Activated CD4-positive, CD25-positive, alpha-beta regulatory T cell treated with anti-CD3 and anti-CD28 coated beads, Interleukin-2, amount 50 U/mL, for 16 hours (primary cell): ENCODE data around the gene NPY5R.

Experiments
- DNase-seq: peaks from one replicate; pipeline ENCODE4 v3.0.0-alpha.2; 2020; ENCODE audit warnings: low read depth, low spot score

The NPY5R gene

DNA sequence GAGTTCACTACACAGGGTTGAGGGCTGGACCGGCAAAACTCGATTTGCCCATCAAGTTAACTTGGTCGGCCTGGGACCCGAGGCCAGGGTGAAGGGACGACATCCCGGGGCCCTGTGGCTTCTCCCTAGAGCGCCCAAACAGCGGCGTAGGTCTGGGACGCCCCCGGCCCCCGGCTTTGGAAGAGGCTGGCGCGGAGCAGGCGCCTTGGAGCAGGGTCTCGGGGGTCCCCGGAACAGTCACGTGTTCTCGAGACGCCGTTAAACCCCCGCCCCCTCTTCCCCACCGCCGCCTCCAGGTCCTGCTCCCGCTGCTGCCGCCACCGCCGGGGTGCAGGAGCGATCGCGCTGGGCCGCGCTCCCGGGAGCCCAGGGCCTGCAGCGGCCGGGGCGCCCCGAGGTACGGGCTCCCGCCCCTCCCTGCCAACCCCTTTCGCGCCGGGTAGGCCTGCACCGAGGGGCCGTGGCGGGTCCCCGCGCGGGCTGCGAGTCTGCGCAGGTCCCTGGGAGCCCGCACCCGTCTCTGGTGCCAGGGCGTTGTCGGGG, at the start of gene NPY5R:
NPY5R (plus strand) TSS at position 289 of the 543 bp plus-strand sequence. CDS start 6,382 bp downstream, outside the sequence.
- no peak for DNase-seq

DNA sequence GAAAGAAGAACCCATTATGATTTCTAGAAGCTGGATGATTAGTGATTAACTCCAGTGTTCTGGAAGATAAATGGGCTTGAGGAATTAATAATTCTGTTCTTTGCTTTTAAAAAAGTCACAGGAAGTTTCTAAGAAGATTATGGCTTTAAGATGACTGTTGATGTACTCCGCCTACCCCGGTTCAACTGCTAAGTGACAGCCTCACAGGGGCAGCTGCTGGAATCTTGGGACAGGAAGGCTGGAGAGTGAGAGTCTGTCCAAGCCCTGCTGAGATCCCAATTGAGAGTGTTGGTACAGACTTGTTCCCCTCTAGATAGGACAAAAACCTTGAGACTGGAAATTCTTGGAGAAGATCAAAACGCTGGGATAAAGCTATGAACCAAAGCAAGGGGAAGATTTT, 48.6 kb upstream of the NPY5R start:
- no peak for DNase-seq

DNA sequence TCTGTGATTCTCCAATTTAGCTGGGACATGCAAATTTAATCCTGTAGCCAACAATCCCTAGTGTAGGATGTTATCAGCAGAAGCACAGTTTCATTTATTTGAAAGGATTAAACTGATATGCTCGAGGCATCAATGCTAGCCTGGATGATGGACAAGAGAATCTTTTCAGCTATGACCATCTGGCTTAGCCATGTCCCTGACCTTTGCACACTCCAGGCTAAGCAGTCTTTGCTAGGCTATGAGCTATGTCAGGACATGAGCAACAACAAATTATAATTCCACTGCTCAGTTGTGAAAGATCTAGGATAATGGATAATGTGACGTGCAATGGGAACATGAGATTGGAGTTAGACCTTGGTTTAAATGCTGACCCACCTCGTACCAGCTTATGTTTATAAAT, 43.2 kb upstream of the NPY5R start:
- no peak for DNase-seq

DNA sequence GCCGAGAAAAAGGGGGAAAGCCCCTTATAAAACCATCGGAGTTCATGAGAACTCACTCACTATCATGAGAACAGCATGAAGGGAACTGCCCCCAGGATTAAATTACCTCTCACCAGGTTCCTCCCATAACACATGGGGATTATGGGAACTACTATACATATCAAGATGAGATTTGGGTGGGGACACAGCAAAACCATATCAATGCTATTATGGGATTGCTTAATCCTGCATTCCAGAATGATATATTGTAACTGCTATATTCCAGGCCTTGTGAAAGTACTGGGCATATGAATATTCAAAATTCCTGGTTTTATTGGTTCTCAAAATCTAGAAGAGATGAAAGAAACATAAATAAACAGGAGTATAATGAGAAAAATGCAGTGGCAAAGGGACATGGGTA, 40.6 kb upstream of the NPY5R start:
- DNase-seq: no peak

DNA sequence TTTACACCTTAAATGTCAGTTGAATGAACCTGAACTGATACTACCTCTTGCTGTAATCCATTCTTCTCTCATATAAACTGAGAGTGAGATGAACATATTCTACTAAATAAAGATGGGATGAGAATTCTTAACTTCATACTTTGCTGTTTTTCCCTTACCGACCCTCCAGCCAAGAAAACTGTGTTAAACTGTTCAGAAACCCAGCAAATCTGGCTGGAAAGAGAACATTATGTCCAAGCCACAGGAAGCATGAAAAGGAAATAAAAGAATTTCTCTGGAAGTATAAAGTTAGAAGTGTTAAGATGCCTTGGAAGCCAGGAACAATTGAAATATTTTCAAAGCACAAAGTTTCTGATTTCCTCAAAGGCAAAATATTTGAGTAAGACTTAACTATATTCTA, 34.2 kb upstream of the NPY5R start:
- no peak for DNase-seq

DNA sequence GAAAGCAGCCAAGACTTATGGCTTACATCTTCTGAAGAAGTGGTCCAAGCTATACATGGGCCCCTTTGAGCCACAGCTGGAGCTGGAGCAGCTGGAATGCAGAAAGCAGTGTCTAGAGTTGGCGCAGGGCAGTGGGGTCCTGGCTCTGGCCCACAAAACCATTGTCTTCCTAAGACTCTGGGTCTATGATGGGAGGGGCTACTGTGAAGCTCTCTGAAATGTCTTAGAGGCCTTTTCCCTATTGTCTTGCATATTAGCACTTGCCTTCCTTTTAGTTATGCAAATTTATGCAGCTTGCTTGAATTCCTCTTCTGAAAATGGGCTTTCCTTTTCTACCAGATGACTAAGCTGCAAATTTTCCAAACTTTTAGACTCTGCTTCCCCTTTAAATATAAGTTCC, 26.6 kb upstream of the NPY5R start:
- DNase-seq: no peak

DNA sequence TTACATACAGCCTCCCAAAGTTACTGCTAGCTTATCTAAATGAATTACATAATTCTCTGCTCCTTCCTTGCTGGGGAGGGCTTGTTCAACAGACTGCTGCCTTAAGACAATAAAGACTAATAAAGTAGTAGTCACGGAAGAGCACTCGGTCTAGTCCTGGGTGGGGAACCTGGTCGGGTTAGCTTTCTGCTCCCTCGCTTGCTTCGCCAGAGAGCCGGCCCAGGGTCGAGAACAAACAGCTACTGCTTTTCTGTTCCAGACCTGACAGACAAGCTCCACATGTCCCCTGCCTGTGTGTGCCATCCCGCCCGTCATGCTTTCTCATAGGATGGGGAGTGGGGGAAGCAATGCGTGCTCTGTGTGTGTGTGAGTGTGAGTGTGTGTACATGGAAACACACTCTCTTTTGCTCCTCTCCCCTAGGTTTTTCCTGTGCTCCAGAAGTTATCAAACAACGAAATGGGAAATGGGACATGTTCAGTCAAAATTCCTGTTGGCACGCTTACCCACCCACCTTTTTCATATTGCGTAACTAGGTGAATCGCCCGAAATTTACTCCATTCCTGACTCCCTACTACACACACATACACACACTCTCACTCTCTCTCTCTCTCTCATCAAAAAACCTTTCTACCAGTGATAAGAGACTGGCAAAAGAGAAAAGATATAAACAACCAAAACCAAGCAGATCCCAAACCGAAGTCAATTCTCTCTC, 12.6 kb upstream of the NPY5R start:
- DNase-seq: no peak

DNA sequence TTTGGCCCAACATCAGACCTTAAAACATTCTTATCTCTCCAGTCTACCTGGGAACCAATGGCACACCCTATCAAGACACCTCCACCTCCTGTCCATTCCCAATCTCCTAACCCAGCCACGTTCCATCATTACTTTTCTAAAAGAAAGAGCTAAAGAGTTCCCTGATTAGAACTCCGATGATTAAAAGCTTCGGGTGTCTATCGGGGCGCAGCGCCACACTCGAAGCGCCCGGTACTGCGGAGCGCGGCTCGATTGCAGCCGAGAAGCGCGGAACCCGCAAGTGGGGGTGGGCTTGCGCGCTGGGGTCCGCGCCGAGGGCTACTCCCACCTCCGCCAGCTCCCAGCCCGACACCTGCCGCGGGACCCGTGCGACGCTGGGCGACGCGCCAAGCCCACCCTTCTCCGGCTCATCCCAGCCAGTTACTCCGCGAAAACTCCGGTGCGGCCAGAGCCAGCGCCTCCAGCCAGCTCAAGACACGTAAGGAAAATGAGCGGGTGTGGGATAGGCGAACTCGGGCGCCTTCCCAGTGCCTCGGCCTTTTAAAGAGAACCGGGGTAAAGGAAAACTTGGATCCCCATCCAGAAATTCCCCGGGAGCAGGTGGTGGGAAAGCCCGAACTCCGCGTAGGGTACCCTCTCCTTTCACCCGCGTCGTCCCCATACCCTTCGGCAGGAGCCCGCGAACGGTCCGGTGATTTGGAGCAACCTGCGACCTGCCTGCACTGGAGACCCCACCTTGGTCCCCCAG, 11.9 kb upstream of the NPY5R start:
- no peak for DNase-seq

DNA sequence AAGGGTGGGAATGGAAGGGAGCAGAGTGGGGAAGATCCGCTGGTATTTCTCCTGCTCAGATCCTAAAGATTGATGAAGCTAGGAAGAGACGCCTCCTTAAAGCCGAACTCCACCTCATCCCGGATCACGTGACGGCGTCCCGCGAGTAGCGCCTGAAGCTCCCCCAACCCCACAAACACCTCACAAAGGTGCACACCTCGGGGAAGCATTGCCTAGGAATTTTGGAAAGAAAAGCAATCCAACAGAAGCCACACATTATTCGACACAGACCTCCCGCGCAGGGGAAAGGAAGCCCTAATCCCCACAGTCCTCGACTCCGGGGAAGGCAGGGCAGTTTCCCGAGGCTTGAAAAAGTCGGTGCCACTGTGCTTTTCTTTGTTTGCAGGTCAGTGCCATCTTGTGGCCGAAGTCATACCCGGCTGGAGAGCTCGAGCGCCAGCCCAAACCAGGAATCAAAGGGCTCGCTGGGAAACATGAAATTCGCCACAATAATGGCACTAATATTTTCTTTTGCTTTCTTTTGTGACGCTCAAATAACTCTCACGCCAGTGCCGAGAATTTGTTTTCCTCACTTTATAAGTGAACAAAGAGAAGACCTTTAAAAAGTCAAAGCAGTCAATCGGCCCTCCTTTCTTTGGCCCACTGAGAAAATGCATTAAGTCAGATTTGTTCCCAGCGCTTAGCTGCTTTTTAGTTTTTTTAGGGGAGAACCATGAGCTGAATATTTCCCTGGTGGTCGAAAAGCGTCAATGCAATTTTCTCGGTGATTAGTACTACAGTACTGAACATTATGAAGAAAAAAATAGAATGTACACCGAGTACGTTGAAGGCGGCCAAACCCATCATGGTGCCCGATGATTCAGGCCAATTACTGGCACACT, 10.9 kb upstream of the NPY5R start, which contains the start of gene NPY1R:
NPY1R (minus strand) TSS at position 71 of the 881 bp plus-strand sequence. CDS start 6,042 bp downstream, outside the sequence.
- no peak for DNase-seq

DNA sequence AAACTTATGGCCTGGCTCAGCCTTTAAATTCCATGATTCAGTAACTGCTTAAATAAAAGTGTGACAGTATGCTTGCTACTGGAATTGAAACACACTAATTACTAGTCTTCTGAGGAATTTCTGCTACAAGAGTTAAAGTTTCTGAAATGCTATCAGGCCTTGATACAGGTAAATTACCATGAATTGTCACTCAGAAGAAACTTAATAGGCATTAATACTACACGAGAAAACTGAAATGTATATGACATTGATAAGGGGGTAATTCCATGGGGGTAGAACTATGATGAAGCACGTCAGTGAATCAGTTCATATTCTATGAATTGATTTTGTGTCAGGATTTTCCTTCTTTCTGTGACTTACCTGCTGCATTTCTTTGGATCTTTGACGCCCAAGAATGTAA, 8.3 kb upstream of the NPY5R start:
- no peak for DNase-seq

DNA sequence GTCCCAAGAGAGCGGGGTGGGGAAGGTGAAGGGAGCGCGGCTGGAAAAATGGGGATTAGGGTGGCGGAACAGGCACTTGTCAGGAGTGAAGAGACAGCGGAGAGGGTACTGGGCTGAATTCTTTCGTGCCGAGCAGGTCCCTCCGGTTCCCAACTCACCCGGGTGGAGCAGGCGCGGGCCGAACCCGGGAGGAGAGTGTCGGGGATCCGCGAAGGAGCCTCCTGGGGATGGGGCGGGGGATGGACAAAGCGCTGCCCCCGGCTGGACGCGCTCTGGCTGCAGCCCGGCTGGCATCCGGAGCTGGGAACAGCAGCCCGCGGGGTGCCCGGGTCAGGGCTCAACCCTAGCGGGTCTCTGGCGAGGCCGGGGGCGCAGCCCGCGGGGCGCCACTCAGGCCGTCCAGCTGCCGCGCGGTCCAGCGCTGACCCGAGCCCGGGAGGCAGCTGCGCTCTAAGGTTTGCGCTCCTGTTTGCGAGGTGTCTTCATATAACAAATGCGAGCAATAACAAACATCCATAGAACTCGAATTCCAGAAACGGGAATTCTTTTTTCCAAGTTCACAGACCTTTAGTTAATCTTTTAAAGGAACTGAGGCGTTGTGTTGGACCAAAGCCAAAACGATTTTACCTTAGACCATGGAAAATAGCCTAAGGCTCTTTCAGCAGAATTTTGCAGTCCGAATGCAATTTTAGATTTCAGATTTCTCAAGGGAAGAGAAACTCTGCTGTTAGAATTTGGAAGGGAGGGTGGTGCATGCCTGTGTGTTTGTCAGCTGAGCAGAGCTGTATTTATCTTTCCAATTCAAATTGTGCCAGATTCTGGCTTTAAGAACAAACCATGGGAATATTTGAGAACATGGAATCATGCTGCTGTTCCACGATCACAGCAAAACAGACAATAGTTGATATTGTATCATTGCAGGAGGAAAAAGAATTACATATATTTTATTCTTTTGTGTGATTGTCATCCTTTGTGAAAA, 744 bp downstream of the NPY5R start:
- DNase-seq: no peak

DNA sequence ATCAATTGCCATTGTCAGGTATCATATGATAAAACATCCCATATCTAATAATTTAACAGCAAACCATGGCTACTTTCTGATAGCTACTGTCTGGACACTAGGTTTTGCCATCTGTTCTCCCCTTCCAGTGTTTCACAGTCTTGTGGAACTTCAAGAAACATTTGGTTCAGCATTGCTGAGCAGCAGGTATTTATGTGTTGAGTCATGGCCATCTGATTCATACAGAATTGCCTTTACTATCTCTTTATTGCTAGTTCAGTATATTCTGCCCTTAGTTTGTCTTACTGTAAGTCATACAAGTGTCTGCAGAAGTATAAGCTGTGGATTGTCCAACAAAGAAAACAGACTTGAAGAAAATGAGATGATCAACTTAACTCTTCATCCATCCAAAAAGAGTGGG, 7.0 kb downstream of the NPY5R start:
- DNase-seq: no peak

DNA sequence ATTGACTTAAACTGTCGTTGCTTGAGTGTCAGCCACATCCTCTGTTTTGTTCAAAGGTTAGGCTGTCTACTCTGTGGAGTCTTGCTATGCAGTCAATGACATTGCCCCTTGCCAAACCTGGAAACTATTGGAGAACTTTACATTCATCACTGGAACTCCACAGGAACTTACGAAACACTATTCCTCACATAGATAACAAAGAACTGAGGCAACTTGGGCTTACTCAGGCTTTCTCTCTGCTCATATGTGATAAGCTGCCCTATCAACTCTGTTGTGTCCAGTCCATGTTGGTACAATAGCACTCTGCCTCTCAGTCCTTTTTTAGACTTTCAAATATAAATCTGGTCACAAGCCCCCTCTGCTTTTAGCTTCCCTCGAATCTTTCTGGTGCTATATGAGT, 9.4 kb downstream of the NPY5R start:
- DNase-seq: no peak

DNA sequence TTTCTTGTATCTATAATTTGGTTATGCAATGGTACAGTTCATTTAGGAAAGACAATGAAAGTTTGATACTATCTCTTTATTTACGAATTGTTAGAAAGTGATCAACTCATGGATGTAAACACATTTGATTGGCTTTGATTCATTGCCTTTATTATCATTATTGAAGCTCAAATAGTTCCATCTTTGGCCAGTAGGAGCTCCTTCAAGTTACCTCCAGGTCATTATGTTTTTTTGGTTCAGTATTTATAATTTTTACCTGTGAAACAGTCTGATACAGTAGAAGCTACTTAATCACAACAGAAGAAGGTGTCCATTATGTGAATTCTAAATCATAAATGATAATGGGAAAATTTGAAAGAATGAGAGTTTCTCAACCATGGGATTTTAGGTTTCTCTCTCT, 12.4 kb downstream of the NPY5R start:
- no peak for DNase-seq

DNA sequence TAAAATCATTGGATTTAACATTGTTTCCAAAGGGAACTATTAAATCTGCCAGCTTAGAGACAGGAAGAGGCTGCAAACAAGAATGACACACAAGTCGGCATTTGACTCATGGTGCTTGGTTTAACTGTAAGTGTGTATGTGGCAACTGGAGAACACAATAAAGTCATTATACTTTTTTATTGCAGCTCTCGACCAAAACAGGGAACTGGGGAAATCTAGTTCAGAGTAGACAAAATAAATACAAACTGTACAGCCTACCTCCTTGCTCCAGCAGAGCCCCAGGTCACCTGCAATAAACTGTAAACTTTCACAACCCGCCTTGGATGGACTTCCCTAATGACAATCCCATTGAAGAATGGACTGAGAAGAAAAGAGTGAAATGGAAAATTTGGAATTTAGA, 24.0 kb downstream of the NPY5R start:
- DNase-seq: no peak

DNA sequence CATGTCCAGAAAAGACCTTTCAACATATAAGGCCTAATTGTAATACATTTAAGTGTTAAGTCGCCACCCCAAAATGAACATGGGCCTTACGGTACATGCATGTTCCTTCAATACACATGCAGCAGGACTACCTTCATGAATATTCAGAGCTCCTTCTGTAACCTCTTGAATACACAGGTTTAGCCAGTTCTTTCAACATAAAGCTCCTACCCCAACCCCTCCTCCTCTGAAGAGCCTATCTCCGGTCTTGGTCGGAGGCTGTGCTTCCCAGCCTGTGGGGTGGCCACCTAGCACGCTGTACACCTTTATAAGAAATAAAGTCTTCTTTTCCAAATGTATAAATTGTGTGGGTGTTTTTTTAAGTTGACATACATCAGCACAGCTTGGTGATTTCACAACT, 28.3 kb downstream of the NPY5R start:
- DNase-seq: no peak

DNA sequence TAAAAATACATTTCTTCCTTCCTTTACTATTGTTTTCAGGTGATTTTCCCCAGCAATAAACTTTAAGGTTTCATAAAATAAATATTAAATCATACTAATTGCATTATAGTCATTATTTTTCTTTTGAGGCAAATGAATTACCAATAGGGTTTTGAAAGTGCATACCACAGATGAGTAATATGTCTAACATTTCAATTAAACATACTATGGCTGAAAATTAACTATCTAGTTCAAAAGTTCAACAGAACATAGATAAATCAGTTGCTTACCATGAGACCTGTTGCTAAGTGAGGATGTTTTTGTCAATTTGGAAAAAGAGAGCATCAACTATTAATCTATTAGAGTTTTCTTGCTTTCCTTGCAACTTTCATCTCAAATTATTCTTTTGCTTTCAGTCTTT, 35.0 kb downstream of the NPY5R start:
- no peak for DNase-seq

DNA sequence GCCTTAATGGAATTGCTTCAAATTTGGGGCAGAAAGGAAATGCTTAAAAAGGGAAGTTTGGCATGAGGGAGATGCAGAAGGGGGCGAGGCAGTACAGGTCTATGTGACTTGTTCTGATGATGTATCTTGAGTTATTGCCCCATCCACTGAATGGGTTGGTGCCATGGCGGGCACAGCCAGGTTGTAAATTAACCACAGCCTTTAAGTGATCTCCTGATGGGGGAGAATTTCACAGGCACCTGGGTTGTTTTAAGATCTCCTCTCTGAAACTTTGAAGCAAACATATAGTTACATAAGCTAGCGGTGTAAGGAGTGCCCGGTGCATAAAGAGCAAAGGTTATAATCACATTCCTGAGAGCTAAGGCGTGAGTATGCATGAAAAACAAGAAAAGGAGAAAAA, 37.0 kb downstream of the NPY5R start:
- DNase-seq: no peak

DNA sequence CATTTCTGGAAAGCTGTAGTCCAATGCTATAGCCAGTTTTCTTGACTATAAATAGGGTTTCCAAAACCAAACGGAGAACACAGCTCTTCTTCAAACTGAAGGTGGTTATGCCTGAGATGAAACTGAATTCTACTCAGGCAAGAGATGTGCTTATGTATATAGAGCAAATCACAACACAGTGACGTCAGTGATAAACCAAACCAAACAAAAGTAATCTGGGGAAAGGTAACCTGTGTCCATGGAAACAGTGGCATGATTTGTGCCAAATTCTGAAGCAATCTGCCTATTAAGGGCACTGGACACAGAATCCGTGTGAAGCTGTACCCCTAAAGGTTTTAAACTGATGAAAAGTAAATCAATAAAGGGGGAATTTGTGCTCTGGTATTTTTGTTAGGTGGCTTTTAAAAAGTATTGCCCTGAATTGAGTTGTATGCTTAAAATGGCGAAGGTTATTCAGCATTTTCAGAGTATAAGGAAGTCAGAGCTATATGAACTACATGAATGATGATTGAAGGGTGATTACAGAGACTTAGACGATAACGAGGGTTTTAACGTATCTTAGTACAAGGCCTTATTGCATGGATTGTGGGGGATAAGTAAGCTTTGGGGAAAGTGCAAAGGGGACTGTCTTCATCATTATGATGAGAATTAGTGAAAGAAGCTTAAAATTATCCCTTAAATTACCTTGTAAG, 38.6 kb downstream of the NPY5R start:
- no peak for DNase-seq

DNA sequence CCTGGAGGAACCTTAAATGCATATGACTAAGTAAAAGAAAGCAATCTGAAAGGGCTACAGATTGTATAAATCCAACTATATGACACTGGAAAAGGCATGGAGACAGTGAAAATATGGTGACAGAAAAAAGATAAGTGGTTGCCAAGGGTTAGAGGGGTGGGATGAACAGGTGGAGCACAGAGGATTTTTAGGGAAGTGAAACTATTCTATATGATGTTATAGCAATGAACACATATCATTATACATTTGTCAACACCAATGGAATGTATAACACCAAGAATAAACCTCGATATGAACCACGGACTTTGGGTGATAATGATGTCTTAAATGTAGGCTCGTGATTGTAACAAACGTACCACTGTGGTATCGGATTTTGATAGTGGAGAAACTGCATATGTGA, 40.7 kb downstream of the NPY5R start:
- no peak for DNase-seq
